GM19351 (cell line): ENCODE data around the gene TRIM60.
"Not testable (repeated sequence)": the region's sequence is repeated elsewhere in the genome, so short reads cannot be mapped to it uniquely, and the experiment has no call there.

ENCODE experiments used
- ATAC-seq: cut with Tn5 transposase; IDR thresholded peaks from one replicate; pipeline ENCODE4 v1.9.1; 2021; ENCODE audit warnings: mild to moderate bottlenecking, moderate library complexity; ENCODE audit not compliant: unreplicated experiment

Gene TRIM60

DNA sequence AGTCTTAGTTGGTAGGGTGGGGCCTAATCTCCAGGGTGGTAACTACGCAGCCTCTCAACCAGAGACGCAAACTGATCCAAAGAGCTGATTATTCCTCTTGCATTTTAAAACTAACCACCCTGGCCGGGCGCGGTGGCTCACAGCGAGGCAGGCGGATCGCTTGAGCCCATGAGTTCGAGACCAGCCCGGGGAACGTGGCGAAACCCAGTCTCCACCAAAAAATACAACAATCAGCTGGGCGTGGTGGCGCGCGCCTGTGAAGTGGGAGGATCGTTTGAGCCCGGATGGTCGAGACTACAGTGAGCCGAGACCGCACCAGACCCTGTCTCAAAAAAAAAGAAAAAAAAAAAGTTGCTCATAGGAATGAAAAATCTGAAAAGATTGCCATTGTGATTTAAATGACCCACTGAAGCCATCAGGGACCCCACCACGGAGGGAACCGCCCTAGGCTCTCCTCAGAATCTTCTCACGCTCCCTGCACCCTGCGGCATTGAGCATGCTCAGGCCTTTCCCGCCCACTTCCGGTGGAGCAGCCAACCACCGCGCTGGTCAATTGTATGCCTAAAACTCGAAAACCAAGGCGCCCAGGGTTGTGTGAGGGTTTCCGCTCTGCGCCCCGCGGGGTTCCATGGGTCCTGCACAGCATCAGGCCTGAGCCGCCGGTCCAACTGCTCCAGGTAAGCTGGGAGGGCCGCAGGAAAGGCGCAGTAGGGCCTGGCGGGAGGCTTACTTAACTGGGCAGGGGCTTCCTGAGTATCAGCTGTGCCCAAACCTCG is at the start of gene TRIM60:
TSS of gene TRIM60 (plus strand) at position 564 of the 776 bp plus-strand sequence. CDS start 8,074 bp downstream, outside the sequence.
- ATAC-seq, result no peak

DNA sequence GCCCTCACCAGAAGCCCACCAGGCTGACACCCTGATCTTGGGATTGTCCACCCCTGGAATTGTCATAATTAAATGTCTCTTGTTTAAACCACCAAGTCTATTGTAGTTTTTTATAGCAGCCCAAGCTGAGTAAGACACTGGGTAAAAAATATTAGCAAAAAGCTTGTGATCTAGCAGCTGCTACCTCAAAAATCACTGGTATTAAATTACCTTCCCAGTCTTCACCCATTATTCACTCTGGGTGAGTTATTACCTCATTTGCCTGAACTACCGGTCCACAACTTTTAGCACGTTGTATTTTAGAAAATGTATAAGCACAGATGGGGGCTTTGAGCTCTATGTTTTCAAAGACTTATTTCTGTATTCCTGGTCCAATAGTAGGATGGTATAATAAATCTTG is 42.3 kb upstream of the TRIM60 start:
- ATAC-seq, result no peak

DNA sequence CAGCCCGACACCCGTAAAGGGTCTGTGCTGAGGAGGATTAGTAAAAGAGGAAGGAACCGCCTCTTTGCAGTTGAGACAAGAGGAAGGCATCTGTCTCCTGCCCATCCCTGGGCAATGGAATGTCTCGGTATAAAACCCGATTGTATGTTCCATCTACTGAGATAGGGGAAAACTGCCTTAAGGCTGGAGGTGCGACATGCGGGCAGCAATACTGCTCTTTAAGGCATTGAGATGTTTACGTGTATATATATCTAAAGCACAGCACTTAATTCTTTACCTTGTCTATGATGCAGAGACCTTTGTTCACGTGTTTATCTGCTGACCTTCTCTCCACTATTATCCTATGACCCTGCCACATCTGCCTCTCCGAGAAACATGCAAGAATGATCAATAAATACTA is 41.0 kb upstream of the TRIM60 start:
- not testable (repeated sequence) for ATAC-seq

DNA sequence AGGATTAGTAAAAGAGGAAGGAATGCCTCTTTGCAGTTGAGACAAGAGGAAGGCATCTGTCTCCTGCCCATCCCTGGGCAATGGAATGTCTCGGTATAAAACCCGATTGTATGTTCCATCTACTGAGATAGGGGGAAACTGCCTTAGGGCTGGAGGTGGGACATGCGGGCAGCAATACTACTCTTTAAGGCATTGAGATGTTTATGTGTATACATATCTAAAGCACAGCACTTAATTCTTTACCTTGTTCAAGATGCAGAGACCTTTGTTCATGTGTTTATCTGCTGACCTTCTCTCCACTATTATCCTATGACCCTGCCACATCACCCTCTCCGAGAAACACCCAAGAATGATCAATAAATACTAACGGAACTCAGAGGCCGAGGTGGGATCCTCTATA is 35.7 kb upstream of the TRIM60 start:
- not testable (repeated sequence) for ATAC-seq

DNA sequence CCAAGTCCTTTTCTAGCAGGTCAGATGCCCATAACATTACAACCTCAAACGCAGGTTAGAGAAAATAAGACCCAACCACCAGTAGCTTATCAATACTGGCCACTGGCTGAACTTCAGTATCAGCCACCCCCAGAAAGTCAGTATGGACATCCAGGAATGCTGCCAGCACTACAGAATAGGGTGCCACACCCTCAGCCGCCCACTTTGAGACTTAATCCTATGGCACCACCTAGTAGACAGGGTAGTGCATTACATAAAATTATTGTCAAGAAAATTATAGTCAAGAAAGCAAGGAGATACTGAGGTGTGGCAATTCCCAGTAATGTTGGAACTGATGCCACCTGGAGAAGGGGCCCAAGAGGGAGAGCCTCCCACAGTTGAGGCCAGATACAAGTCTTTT is 34.5 kb upstream of the TRIM60 start:
- ATAC-seq, result no peak

DNA sequence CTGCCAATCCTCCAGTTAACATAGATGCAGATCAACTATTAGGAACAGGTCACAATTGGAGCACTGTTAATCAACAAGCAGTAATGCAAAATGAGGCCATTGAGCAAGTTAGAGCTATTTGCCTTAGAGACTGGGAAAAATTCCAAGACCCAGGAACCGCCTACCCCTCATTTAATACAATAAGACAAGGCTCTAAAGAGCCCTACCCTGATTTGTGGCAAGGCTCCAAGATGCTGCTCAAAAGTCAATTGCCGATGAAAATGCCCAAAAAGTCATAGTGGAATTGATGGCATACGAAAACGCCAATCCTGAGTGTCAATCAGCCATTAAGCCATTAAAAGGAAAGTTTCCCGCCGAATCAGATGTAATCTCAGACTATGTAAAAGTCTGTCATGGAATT is 33.9 kb upstream of the TRIM60 start:
- ATAC-seq, result no peak

DNA sequence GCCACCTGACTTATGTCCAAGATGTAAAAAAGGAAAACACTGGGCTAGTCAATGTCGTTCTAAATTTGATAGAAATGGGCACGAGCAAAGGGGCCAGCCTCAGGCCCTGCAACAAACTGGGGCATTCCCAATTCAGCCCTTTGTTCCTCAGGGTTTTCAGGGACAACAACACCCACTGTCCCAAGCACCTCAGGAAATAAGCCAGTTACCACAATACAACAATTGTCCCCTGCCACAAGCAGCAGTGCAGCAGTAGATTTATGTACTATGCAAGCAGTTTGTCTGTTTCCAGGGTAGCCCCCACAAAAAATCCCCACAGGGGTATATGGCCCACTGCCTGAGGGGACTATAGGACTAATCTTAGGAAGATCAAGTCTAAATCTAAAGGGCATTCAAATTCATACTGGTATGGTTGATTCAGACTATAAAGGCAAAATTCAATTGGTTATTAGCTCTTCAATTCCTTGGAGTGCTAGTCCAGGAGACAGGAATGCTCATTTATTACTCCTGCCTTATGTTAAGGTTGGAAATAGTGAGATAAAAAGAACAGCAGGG is 33.2 kb upstream of the TRIM60 start:
- ATAC-seq, result not testable (repeated sequence)

DNA sequence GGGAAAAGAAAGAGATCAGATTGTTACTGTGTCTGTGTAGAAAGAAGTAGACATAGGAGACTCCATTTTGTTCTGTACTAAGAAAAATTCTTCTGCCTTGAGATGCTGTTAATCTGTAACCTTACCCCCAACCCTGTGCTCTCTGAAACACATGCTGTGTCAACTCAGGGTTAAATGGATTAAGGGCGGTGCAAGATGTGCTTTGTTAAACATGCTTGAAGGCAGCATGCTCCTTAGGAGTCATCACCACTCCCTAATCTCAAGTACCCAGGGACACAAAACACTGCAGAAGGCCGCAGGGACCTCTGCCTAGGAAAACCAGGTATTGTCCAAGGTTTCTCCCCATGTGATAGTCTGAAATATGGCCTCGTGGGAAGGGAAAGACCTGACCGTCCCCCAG is 29.8 kb upstream of the TRIM60 start:
- ATAC-seq, result not testable (repeated sequence)

DNA sequence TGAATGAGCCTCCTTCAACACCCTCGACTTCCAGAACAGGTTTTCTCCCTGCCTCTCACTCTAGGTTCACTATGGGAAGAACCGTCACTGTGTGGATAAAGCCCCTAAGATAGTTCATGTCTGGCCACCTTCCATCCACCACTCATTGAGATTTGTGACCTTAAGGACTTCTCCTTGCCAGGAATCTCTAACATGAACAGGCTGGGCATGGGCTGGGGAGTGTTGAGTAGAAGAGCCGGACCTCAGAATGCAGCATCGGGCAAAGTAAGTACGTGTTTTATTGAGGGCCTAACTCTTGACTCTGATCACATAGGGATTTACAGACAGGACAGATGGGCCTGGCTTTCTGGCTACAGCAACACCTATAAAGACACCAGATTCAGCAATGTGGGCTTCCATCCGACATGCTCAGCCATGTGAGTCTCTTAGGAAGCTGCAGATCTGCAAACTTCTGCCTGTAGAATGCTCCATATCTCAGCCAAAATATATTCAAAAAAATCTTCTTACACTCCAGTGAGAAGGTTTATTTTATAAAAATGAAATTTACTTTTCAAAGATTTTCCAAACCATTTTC is 26.4 kb upstream of the TRIM60 start:
- no peak for ATAC-seq

DNA sequence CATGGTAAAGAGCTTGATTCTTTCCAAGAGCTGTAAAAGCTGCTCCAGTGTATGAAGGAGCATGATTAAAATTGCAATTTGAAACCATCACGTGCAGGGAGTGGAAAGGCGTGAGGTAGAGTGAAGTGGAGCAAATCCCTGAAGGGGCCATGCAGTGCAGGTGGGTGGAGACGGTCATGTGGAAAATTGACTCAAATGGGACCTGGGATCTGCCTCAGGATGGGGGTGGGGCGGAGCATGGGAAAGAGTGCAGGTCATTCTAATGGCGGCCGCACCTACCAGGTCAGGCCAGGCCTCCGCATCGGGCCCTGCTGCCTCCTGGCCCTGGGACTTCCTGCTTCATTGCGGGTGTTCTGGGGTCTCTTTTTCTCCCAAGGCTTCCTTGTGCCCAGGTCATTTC is 25.3 kb upstream of the TRIM60 start:
- ATAC-seq, result no peak

DNA sequence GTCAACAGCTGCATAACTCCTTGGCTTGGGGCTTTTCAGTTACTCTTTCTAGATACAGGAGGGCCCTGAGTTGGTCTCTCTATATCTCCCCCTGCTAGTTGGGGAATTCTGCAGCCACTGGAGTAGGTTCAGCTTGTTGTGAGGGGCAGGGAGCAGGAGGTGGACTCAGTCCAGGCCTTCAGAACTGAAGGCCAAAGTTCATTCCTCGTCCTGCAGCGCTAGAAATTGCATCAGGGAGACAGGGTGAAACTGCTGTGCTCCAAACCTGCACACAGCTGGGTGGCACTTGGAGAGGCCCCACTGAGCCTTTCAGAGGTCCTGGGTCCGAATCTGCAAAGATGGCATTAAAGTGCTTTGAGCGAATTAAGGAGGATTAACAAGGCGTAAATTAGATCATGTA is 24.9 kb upstream of the TRIM60 start:
- no peak for ATAC-seq

DNA sequence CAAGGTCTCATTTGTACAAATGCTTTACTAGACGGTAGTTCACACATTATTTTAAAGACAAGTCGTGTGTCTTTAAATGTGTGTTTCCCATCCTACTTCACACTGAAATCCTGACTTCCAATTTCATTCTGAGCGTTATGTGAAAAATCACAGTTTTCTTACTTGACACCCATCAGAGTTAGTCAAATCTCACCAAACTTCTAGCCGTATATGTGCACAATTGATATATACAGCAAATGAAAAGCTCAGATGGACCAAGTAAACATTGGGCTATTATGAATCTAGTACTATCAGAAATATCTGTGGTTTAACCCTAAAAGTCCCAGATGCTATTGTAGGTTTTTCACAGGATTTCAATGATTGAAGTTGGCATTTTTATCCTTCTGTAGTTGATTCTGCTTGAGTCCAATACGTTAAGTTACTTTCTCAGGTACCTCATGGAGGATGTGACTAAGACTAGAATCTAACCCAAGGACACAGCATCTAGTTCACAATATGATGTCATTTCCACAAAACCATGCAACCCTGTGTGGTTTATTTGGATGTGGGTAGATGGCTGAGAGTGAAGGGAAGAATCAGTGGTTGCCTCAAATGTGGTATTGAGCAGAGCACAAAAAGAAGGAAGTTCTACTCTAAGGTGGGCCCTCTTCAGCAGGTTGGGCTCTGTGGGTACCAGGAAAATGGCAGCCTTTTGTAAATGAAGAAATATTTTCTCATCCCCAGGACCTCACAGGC is 22.1 kb upstream of the TRIM60 start:
- ATAC-seq, result peak; percentile 96

DNA sequence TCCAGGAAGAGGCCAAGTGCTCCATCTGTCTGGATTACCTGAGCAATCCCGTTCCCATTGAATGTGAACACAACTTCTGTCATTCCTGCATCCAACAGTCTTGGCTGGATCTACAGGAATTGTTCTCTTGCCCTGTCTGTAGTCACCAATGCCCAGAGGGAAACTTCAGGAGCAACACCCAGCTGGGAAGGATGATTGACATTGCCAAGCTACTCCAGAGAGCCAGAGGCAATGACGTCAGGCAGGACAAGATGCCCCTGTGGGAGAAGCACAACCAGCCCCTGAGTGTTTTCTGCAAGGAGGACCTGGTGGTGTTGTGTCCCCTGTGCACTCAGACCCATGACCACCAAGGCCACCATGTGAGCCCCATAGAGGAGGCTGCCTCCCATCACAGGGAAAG is 21.3 kb upstream of the TRIM60 start:
- no peak for ATAC-seq

DNA sequence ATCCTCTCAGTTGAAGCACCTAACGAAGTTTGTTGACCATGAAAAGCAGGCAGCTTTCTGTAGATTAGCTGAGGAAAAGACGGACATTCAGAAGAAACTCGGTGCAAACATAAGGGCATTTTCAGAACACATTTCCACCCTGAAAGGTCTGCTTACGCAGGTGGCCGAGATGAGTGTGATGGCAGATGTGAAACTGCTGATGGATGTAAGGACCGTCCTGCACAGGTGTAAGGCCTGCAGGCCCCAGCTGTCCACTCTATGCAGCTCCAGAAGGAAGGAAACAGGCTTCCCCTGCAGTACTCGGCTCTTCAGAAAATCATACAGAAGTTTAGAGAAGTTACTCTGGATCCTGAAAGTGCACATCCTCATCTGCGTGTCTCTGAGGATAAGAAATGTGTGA is 20.8 kb upstream of the TRIM60 start:
- no peak for ATAC-seq

DNA sequence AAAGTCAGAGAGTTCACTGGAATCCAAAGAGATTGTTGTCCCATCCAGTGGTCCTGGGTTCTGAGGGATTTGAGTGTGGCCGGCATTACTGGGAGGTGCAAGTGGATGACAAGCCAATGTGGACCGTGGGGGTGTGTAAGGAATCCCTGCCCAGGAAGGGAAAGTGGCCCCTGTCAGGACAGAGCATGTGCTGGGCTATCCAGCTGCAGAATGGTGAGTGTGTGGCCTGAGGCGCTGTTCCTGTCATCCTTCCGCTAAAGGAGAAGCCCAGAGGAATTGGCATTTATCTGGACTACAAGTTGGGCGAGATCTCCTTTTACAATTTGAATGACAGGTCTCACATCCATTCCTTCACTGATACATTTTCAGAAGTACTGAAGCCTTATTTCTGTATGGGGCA is 20.4 kb upstream of the TRIM60 start:
- no peak for ATAC-seq

DNA sequence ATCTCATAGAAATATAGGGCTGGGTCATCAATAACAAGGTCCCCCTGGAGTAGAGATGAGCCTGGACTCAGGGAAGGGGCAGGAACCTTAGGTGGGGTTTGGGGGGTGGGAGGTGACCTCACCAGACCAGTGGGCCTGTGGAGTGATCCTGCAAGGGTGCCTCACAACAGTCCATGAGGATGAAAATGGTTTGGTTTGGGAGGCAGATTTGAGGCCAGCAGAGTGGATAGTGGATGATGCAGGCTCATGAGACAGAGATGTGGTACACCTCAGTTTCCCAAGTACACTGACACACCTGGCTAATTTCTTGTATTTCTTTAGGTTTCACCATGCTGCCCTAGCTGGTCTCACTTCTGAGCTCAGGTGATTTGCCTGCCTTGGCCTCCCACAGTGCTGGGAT is 18.1 kb upstream of the TRIM60 start:
- no peak for ATAC-seq

DNA sequence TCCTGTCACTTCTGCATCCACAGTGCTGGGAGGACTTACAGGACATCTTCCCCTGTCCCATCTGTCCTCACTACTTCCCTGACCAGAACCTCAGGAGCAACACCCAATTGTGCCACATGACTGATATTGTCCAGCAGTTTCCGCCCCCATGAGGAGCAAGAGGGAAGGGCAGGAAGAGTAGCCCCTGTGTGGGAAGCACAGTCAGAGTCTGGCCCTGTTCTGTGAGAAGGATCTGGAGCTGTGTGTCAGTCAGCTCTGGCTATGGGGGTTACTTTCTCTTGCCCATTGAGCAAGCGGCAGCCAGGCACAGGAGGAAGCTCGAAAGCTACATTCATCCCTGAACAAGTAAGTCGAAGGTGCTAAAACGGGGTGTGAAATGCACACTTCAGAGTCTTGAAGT is 14.8 kb upstream of the TRIM60 start:
- peak; percentile 62 for ATAC-seq

DNA sequence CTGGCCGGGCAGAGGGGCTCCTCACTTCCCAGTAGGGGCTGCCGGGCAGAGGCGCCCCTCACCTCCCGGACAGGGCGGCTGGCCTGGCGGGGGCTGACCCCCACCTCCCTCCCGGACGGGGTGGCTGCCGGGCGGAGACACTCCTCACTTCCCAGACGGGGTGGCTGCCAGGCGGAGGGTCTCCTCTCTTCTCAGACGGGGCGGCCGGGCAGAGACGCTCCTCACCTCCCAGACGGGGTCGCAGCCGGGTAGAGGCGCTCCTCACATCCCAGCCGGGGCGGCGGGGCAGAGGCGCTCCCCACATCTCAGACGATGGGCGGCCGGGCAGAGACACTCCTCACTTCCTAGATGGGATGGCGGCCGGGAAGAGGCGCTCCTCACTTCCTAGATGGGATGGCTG is 11.8 kb upstream of the TRIM60 start:
- not testable (repeated sequence) for ATAC-seq

DNA sequence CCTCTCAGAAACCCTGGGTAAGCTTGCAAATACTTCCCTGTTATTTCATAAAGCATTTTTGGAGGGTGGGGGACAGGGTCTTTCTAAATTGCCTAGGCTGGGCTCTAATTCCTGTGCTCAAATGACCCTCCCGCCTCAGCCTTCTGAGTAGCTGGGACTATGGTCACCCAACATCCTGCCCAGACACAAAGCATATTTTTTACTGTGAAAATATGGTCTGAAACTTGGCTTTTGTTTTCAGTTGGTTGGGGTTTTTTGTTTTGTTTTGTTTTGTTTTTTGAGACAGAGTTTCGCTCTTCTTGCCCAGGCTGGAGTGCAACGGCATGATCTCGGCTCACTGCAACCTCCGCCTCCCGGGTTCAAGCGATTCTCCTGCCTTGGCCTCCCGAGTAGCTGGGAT is 6.0 kb upstream of the TRIM60 start:
- ATAC-seq, result not testable (repeated sequence)

DNA sequence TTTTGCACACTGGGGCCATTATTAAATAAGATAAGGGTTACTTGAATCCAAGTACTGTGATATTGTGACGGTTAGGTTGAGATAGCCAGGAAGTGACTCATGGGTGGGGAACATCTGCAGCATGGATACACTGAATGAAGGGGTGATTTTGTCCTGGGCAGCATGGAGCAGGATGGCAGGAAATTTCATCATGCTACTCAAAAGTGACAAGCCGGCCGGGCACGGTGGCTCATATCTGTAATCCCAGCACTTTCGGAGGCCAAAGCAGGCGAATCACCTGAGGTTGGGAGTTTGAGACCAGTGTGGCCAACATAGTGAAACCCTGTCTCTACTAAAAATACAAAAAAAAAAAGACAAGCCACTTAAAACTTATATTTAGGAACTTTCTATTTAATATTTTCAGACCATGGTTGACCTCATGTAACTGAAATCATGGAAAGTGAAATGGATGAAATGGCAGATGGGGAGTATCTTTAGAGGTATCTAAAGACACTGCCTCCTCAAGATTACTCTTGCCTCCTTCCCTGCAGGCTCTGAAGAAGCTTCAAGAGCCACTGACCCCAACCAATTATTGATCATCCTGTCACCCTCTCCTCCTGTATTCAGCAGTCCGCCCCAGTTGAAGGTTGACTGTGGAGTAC is 3.9 kb upstream of the TRIM60 start:
- ATAC-seq, result no peak

DNA sequence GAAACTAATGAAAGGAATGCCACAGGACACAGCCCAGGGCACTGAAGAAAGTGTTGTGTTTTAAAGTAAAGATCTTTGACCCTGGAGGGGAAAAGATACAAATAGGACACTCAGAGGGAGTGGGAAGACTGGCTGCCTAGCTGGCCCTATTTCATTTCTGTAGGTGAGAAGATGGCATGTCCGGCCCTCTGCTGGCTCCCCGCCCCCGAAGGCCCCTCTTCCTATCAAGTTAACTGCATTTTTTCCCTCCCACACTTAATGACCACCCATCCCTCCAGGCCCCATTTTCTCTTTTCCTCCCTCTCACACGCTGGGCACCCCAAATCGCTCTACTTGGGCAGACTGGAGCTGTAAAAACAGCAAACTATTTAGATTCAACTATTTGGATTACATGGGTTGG is 16.4 kb downstream of the TRIM60 start:
- no peak for ATAC-seq
